H1 (cell line): Measurements from ENCODE around the gene MAGI2. TPM values are rescaled to one million over a fixed set of nuclear protein-coding genes. Genes with fewer than 3 reads are reported as not detected.

Experiments used
- CTCF ChIA-PET: fragments of 300-600 bp; sonication (Branson Sonifier 250); formaldehyde crosslinking; loops from one replicate; lab custom pipeline; 2021; ENCODE audit not compliant: partially characterized antibody; lab: Charles Lee
- POLR2A ChIA-PET: fragments of 300-600 bp; sonication (Branson Sonifier 250); formaldehyde crosslinking; loops from one replicate; lab custom pipeline; 2021; ENCODE audit warnings: inconsistent platforms; ENCODE audit not compliant: partially characterized antibody; lab: Charles Lee
- DNase-seq, 2 experiments: peaks; one replicate each; pipeline versions ENCODE4 v3.0.0 to v3.0.0-alpha.2; 2010 to 2022; ENCODE audit warnings: low spot score in 2 of 2, low read depth in 1 of 2, mixed read lengths in 1 of 2
- FAIRE-seq: peaks from 2 replicates; lab custom pipeline; 2011; peaks lifted over from hg19 to GRCh38; lab: Jason Lieb, UNC
- H2AFZ ChIP-seq: 2 replicates; pipeline ENCODE4 v1.8.1; 2012; ENCODE audit warnings: low read length, inconsistent platforms
- H2AK5ac ChIP-seq: 2 replicates; pipeline ENCODE4 v1.6.1; 2013; ENCODE audit warnings: low read depth, low read length
- H2BK120ac ChIP-seq: replicated peaks from 2 replicates; pipeline ENCODE3; 2013; ENCODE audit warnings: low read depth, low read length, inconsistent platforms
- H2BK12ac ChIP-seq: 2 replicates; pipeline ENCODE4 v1.6.1; 2013; ENCODE audit warnings: low read depth, low read length
- H2BK15ac ChIP-seq: 2 replicates; pipeline ENCODE4 v1.6.1; 2013; ENCODE audit warnings: low read length
- H2BK20ac ChIP-seq: 2 replicates; pipeline ENCODE4 v1.6.1; 2013; ENCODE audit warnings: low read length
- H2BK5ac ChIP-seq: 2 replicates; pipeline ENCODE4 v1.6.1; 2013; ENCODE audit warnings: low read depth, low read length
- H3K14ac ChIP-seq: 2 replicates; pipeline ENCODE4 v1.6.1; 2013; ENCODE audit warnings: inconsistent platforms; ENCODE audit not compliant: insufficient read length
- H3K18ac ChIP-seq: 2 replicates; pipeline ENCODE4 v1.6.1; 2013; ENCODE audit warnings: low read length; ENCODE audit errors: extremely low read depth
- H3K23ac ChIP-seq: 2 replicates; pipeline ENCODE4 v1.6.1; 2013; ENCODE audit warnings: inconsistent platforms; ENCODE audit not compliant: insufficient read length
- H3K23me2 ChIP-seq: 2 replicates; pipeline ENCODE4 v1.6.1; 2013; ENCODE audit warnings: low read depth, low read length
- H3K27ac ChIP-seq: 2 replicates; pipeline ENCODE4 v1.6.1; 2011; ENCODE audit warnings: low read depth, low read length, inconsistent platforms
- H3K27me3 ChIP-seq, 4 experiments: replicated peaks in 1 of 4; 1 replicate in 1 of 4; 2 replicates in 3 of 4; pipeline versions ENCODE4 v1.6.1 to v1.8.1; 2011 to 2013; ENCODE audit warnings: low read length in 3 of 4, mild to moderate bottlenecking in 3 of 4, inconsistent platforms in 2 of 4, mixed read lengths in 2 of 4, moderate library complexity in 1 of 4; ENCODE audit not compliant: control insufficient read depth in 3 of 4, insufficient read depth in 3 of 4; ENCODE audit errors: extremely low read depth in 1 of 4
- H3K36me3 ChIP-seq, 4 experiments: 2 replicates each; pipeline versions ENCODE4 v1.6.1 to v1.8.1; 2011 to 2013; ENCODE audit warnings: mild to moderate bottlenecking in 4 of 4, low read length in 3 of 4, moderate library complexity in 2 of 4, control low read depth in 1 of 4, inconsistent platforms in 1 of 4; ENCODE audit not compliant: insufficient read depth in 4 of 4, control insufficient read depth in 2 of 4
- H3K4ac ChIP-seq: replicated peaks from 2 replicates; pipeline ENCODE3; 2013; ENCODE audit warnings: low read length, low read depth, mixed read lengths, inconsistent platforms; ENCODE audit not compliant: insufficient read length
- H3K4me1 ChIP-seq, 4 experiments: replicated peaks in 1 of 4; 1 replicate in 1 of 4; 2 replicates in 3 of 4; pipeline versions ENCODE4 v1.6.1 to v1.8.1; 2011 to 2013; ENCODE audit warnings: low read length in 3 of 4, inconsistent platforms in 2 of 4, mixed read lengths in 1 of 4; ENCODE audit not compliant: insufficient read depth in 4 of 4, control insufficient read depth in 3 of 4
- H3K4me2 ChIP-seq, 2 experiments: 2 replicates each; pipeline versions ENCODE4 v1.6.1 to v1.8.1; 2011 to 2013; ENCODE audit warnings: low read depth in 2 of 2, low read length in 2 of 2, control low read depth in 1 of 2, inconsistent platforms in 1 of 2, mild to moderate bottlenecking in 1 of 2; ENCODE audit not compliant: insufficient read depth in 1 of 2
- H3K4me3 ChIP-seq, 4 experiments: fragments of 200-600, 300-600 bp in 1 of 4; sonication (generic), shearing (Covaris generic), sonication (Bioruptor Twin) in 1 of 4; 2 replicates each; pipeline versions ENCODE4 v1.5.1 to v1.8.1; 2011 to 2016; ENCODE audit warnings: low read length in 4 of 4, low read depth in 3 of 4, control low read depth in 2 of 4, inconsistent platforms in 2 of 4, mild to moderate bottlenecking in 2 of 4, mixed read lengths in 1 of 4, moderate library complexity in 1 of 4; ENCODE audit not compliant: insufficient read depth in 2 of 4; ENCODE audit errors: extremely low read depth in 1 of 4
- H3K56ac ChIP-seq: replicated peaks from 2 replicates; pipeline ENCODE3; 2013; ENCODE audit warnings: low read depth, mild to moderate bottlenecking, mixed read lengths, low read length, inconsistent platforms; ENCODE audit not compliant: insufficient read length
- H3K79me1 ChIP-seq: 2 replicates; pipeline ENCODE4 v1.6.1; 2013; ENCODE audit warnings: low read depth, low read length, control low read depth
- H3K79me2 ChIP-seq, 2 experiments: 2 replicates each; pipeline versions ENCODE4 v1.6.1 to v1.8.1; 2012 to 2013; ENCODE audit warnings: low read length in 2 of 2, mild to moderate bottlenecking in 2 of 2, inconsistent platforms in 1 of 2; ENCODE audit not compliant: insufficient read depth in 2 of 2, control insufficient read depth in 1 of 2
- H3K9ac ChIP-seq, 4 experiments: replicated peaks in 1 of 4; 1 replicate in 1 of 4; 2 replicates in 3 of 4; pipeline versions ENCODE4 v1.6.1 to v1.8.1; 2011 to 2013; ENCODE audit warnings: low read depth in 3 of 4, low read length in 3 of 4, control low read depth in 2 of 4, mild to moderate bottlenecking in 2 of 4, moderate library complexity in 2 of 4, inconsistent platforms in 1 of 4; ENCODE audit errors: extremely low read depth in 1 of 4
- H3K9me3 ChIP-seq, 2 experiments: 2 replicates each; pipeline versions ENCODE4 v1.6.1 to v1.8.1; 2012 to 2013; ENCODE audit warnings: mild to moderate bottlenecking in 2 of 2, moderate library complexity in 2 of 2, control low read depth in 1 of 2, inconsistent platforms in 1 of 2, low read depth in 1 of 2, low read length in 1 of 2, mixed read lengths in 1 of 2; ENCODE audit not compliant: insufficient read depth in 2 of 2
- H4K20me1 ChIP-seq, 2 experiments: replicated peaks in 1 of 2; 2 replicates each; pipeline versions ENCODE3 to v1.8.1; 2011 to 2013; ENCODE audit warnings: inconsistent platforms in 2 of 2, low read length in 2 of 2, mild to moderate bottlenecking in 1 of 2; ENCODE audit not compliant: insufficient read depth in 2 of 2, control insufficient read depth in 1 of 2
- H4K5ac ChIP-seq: 2 replicates; pipeline ENCODE4 v1.6.1; 2013; ENCODE audit warnings: low read length, low read depth, mixed read lengths, inconsistent platforms; ENCODE audit not compliant: insufficient read length
- H4K8ac ChIP-seq: 2 replicates; pipeline ENCODE4 v1.8.0; 2013; ENCODE audit warnings: mild to moderate bottlenecking, moderate library complexity, low read length, inconsistent platforms; ENCODE audit not compliant: insufficient read depth; ENCODE audit errors: extremely low read depth
- H4K91ac ChIP-seq: replicated peaks from 2 replicates; pipeline ENCODE3; 2013; ENCODE audit warnings: low read length, mixed read lengths, inconsistent platforms; ENCODE audit not compliant: insufficient read length
- CBX8 ChIP-seq: fragments of 300-800, 300-1000 bp; sonication (generic); IDR thresholded peaks from 2 replicates; pipeline ENCODE4 v1.7.1; 2016; ENCODE audit warnings: low read depth, low read length, borderline replicate concordance
- CREB1 ChIP-seq: IDR thresholded peaks from 2 replicates; pipeline ENCODE4 v1.6.1; 2012; ENCODE audit warnings: inconsistent platforms
- GABPA ChIP-seq: IDR thresholded peaks from 2 replicates; pipeline ENCODE4 v1.6.1; 2011; ENCODE audit warnings: mild to moderate bottlenecking, low read length, moderate library complexity, borderline replicate concordance; ENCODE audit not compliant: insufficient read depth
- JUN ChIP-seq: IDR thresholded peaks from 2 replicates; pipeline ENCODE4 v1.6.1; 2011; ENCODE audit warnings: low read depth, mild to moderate bottlenecking, improper control_type of control experiment, low read length
- JUND ChIP-seq: IDR thresholded peaks from 2 replicates; pipeline ENCODE4 v1.6.1; 2011; ENCODE audit warnings: mild to moderate bottlenecking, improper control_type of control experiment, low read length
- RNF2 ChIP-seq: fragments of 200-900, 300-1000 bp; sonication (generic); IDR thresholded peaks from 2 replicates; pipeline ENCODE4 v1.7.1; 2016; ENCODE audit warnings: borderline replicate concordance, low read depth, mild to moderate bottlenecking, antibody characterized with exemption, low read length; ENCODE audit not compliant: poor library complexity, severe bottlenecking; ENCODE audit errors: missing control alignments
- SIN3A ChIP-seq, 2 experiments: IDR thresholded peaks in 1 of 2; conservative IDR thresholded peaks in 1 of 2; 2 replicates each; pipeline ENCODE4 v1.6.1; 2011 to 2012; ENCODE audit warnings: low read length in 2 of 2, improper control_type of control experiment in 1 of 2, low read depth in 1 of 2, mild to moderate bottlenecking in 1 of 2
- TAF7 ChIP-seq: optimal IDR thresholded peaks from 2 replicates; pipeline ENCODE3; 2011; ENCODE audit warnings: low read depth, mild to moderate bottlenecking, inconsistent platforms, low read length, moderate library complexity, borderline replicate concordance
- ZNF274 ChIP-seq: IDR thresholded peaks from 2 replicates; pipeline ENCODE4 v1.7.0; 2012; ENCODE audit warnings: low read length, borderline replicate concordance; ENCODE audit errors: extremely low read depth
- WGBS, 2 experiments: shearing (Covaris generic) in 1 of 2; methylation state at CpG; one replicate each; pipeline versions ENCODE4 v1.1.6 to v1.1.7; 2013 to 2015; ENCODE audit warnings: low lambda C conversion rate in 2 of 2, mixed read lengths in 2 of 2, inconsistent platforms in 1 of 2, low coverage in 1 of 2, missing lambda C conversion rate in 1 of 2; ENCODE audit not compliant: insufficient replicate concordance in 2 of 2, insufficient coverage in 1 of 2, insufficient read length in 1 of 2; ENCODE audit errors: extremely low coverage in 1 of 2, missing lambda C conversion rate in 1 of 2; 5-methylcytosine and 5-hydroxymethylcytosine counted together
- polyA plus RNA-seq, 7 experiments: library from polyadenylated mRNA; depleted of rRNA in 3 of 7; stranded (reverse) in 5 of 7; unstranded in 2 of 7; fragments of >200 nt in 5 of 7; fragments of 200-250 nt in 2 of 7; gene quantifications; 1 replicate in 5 of 7; 2 replicates in 1 of 7; 4 replicates in 1 of 7; pipeline versions ENCODE4 v1.2.1 to v1.2.3, GENCODE V29; 2011 to 2013; ENCODE audit warnings: missing spikeins in 2 of 7, mixed read lengths in 2 of 7
- total RNA-seq: library from RNA; stranded (reverse); fragmentation: NEBNext Ultra II Directional; extraction: Animal tissue kit (Norgen Biotek cat#: 25700); gene quantifications from 2 replicates; pipeline ENCODE4 v1.2.1, GENCODE V29; 2021

The MAGI2 gene
- total and polyA plus RNA-seq, 2 of the 8 experiments (the other 6 are each of a cell fraction or from before 2014, with no cell fraction given), result 6.0 to 27.3 TPM

GRCh38 chr7:79221211-79221610 is 232.3 kb downstream of the MAGI2 start:
- H3K4me3 ChIP-seq, result no peak overlapping the region
- no peak overlapping the region for H3K4me2 ChIP-seq
- H2AK5ac ChIP-seq, result no peak overlapping the region
- ChIA-PET CTCF (interaction anchor here (1.0 kb wide), 1 partner anchor 25 kb away, joined by 3 read pairs; no protein-coding TSS in a partner anchor), POLR2A (no interaction called here)
- H3K36me3 ChIP-seq, result no peaks in the 10 kb centered on the region
- no peak overlapping the region for H3K23ac ChIP-seq
- no peaks in the 10 kb centered on the region for H3K27me3 ChIP-seq
- no peak for FAIRE-seq
- no peak overlapping the region for H2BK15ac ChIP-seq
- H4K5ac ChIP-seq, result no peak overlapping the region
- H2BK5ac ChIP-seq, result no peak overlapping the region
- no peak overlapping the region for H2BK12ac ChIP-seq
- H3K79me1 ChIP-seq, result no peaks in the 10 kb centered on the region
- no peak overlapping the region for H2AFZ ChIP-seq
- 88% methylated on average over 2 of the region's 2 CpGs; no CpG with 5 or more reads in 1 of the 2 experiments for WGBS, 2 experiments
- no peak overlapping the region for H3K4ac ChIP-seq
- no peak overlapping the region for H2BK20ac ChIP-seq
- no peaks in the 10 kb centered on the region for H3K9me3 ChIP-seq
- no peak overlapping the region for H3K9ac ChIP-seq
- H4K20me1 ChIP-seq, result no peaks in the 10 kb centered on the region
- no peak overlapping the region for H3K18ac ChIP-seq
- H4K8ac ChIP-seq, result no peak overlapping the region
- no peak overlapping the region for H3K56ac ChIP-seq
- no peak overlapping the region for H3K27ac ChIP-seq
- no peaks in the 10 kb centered on the region for H3K79me2 ChIP-seq
- TF ChIP-seq JUN, result no peak
- TF ChIP-seq TAF7, result no peak
- no peak for TF ChIP-seq RNF2
- no peak for TF ChIP-seq CBX8
- TF ChIP-seq ZNF274, result no peak
- TF ChIP-seq JUND, result no peak
- TF ChIP-seq GABPA, result no peak
- no peak for TF ChIP-seq SIN3A (conservative IDR thresholded peaks at IDR 0.05 in 1 of 2, IDR thresholded peaks at IDR 0.05 in 1 of 2; ENCODE audit: low read depth in 1 of 2, low read length in 2 of 2)
- TF ChIP-seq CREB1, result no peak
- TF ChIP-seq, all 59 proteins: peak for 0
- DNase-seq, result no peak
- Histone ChIP-seq H3K23me2 (no peaks in the 10 kb centered on the region), H2BK120ac (no peak overlapping the region), H3K14ac (no peak overlapping the region), H4K91ac (no peak overlapping the region), H3K4me1 (peaks cover 0 to 6% (median 0%) of the 10 kb centered on the region in 4 experiments; a peak in 1 of 7 replicates)
